Memory B cell (primary cell): ENCODE measurements around the gene BEND3.
"Not testable (repeated sequence)": the region's sequence is repeated elsewhere in the genome, so short reads cannot be mapped to it uniquely, and the experiment has no call there.

Experiments
- ATAC-seq: fragments of 150-1000 bp; cut with Tn5 transposase; 2 replicates; pipeline ENCODE4 v1.10.0; 2021; ENCODE audit warnings: low read depth, mild to moderate bottlenecking, moderate library complexity
- DNase-seq, 2 donors: peaks; one replicate each; pipeline ENCODE4 v3.0.0; 2022; ENCODE audit warnings: low spot score in 2 of 2
- H3K27ac Mint-ChIP-seq: one replicate; pipeline ENCODE4 v1.8.0; 2022; ENCODE audit warnings: mild to moderate bottlenecking, moderate library complexity, mixed read lengths
- H3K27me3 Mint-ChIP-seq: one replicate; pipeline ENCODE4 v1.8.0; 2022; ENCODE audit warnings: mixed read lengths
- H3K36me3 Mint-ChIP-seq: one replicate; pipeline ENCODE4 v1.8.0; 2022; ENCODE audit warnings: mild to moderate bottlenecking, mixed read lengths
- H3K4me1 Mint-ChIP-seq: one replicate; pipeline ENCODE4 v1.8.0; 2022; ENCODE audit warnings: mixed read lengths
- H3K4me3 Mint-ChIP-seq: one replicate; pipeline ENCODE4 v1.8.0; 2022; ENCODE audit warnings: mild to moderate bottlenecking, moderate library complexity, mixed read lengths
- H3K9me3 Mint-ChIP-seq: one replicate; pipeline ENCODE4 v1.8.0; 2022; ENCODE audit warnings: mixed read lengths

BEND3 gene

DNA sequence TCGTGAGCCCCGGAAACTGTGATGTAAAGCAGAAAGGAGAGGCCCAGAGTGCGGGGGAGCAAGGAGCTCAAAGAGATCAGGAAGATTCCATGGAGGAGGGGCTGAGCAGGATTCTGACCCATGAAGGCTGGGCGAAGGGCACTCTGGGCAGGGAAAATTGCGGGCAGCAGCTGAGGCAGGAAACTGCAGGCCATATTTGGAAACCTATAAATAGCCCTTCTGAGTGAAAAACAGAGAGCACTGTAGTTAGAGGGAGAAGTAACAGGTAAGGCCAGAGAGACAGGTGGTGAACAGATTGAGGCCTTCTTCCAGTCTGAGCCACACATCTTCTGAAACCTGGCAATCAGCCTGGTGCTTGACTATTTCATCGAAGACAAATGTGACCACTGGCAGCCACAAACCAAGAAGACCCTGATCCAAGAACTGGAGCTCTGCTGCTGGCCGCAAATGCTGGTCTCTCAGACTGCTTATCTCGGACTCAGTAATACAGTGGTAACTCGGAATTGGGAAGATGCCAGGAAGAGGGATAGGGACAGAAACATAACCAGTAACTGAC, 14.1 kb upstream of the BEND3 start:
- H3K27ac Mint-ChIP-seq = no peak overlapping the region
- no peak for DNase-seq

DNA sequence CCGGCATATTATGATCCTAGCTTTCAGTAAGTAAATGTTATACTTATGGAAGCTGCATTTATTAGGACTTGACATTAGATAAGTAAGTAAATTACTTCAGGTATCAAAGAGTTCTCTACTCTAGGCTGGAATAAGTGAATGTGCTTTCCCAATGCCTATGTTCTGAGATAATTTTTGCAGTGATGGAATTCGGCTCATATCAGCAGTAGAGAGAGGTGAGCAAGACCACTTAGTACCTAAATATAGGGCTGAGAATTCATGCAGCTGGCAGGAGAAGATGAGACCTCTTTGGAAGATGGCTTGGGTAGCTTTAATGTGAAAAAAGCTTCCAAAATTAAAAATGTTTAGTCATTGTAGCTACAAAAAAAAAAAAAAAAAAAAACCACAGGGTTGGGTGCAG, 13.3 kb upstream of the BEND3 start:
- no peak for DNase-seq
- Mint-ChIP-seq H3K4me1 (peaks cover 7% of the 10 kb centered on the region), H3K27ac (no peak overlapping the region), H3K9me3 (no peaks in the 10 kb centered on the region), H3K4me3 (no peak overlapping the region), H3K36me3 (no peaks in the 10 kb centered on the region), H3K27me3 (no peaks in the 10 kb centered on the region)
- ATAC-seq = no peak

More for the DNA sequence above, 14.1 kb upstream of the BEND3 start:
- no peak overlapping the region for H3K4me3 Mint-ChIP-seq
- peaks cover 7% of the 10 kb centered on the region for H3K4me1 Mint-ChIP-seq
- ATAC-seq = no peak
- H3K36me3 Mint-ChIP-seq = no peaks in the 10 kb centered on the region
- H3K9me3 Mint-ChIP-seq = no peaks in the 10 kb centered on the region
- H3K27me3 Mint-ChIP-seq = no peaks in the 10 kb centered on the region

DNA sequence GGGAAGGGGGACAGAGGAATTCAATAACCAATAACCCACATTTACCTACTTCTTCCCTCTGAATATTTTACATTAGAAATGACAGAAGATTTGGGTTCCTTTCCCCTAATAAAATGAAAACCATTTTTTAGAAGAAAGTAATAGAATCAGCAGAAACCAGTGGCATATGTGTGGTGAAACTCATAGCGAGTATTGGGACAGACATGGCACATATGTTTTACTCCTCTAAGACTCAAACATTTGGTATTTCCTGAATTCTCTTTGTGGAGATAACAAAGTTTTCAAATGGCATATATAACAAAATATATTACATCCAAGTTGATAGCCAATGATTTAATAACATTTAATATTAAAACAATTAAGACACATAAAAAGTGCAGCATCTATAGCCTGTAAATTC, 12.9 kb upstream of the BEND3 start:
- Mint-ChIP-seq H3K4me3 (no peak overlapping the region), H3K9me3 (no peaks in the 10 kb centered on the region), H3K36me3 (no peaks in the 10 kb centered on the region), H3K4me1 (peaks cover 7% of the 10 kb centered on the region), H3K27ac (no peak overlapping the region), H3K27me3 (no peaks in the 10 kb centered on the region)
- ATAC-seq (no peak), DNase-seq (no peak)

DNA sequence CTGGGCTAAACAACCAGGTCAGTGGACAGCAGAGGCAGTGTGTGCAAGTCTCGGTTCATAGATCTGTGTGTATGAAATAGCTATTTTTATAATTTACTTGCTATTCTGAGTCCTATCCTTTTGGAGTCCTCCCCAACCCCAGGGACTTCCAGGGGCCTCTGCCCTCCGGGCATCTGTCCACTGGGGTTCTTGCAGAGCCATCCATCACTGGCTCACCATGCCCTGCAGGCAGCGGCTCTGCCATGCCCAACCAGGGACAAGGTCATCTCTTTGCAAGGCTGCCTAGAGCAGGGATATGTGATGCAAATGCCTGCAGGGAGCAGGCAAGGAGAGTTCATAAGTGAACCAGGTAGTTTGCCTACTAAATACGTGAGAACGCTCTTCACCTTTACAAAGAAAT, 10.5 kb upstream of the BEND3 start:
- Mint-ChIP-seq H3K9me3 (no peaks in the 10 kb centered on the region), H3K27ac (no peak overlapping the region), H3K4me3 (no peak overlapping the region), H3K36me3 (no peaks in the 10 kb centered on the region), H3K27me3 (no peaks in the 10 kb centered on the region), H3K4me1 (peaks cover 10% of the 10 kb centered on the region)
- no peak for ATAC-seq
- no peak for DNase-seq

DNA sequence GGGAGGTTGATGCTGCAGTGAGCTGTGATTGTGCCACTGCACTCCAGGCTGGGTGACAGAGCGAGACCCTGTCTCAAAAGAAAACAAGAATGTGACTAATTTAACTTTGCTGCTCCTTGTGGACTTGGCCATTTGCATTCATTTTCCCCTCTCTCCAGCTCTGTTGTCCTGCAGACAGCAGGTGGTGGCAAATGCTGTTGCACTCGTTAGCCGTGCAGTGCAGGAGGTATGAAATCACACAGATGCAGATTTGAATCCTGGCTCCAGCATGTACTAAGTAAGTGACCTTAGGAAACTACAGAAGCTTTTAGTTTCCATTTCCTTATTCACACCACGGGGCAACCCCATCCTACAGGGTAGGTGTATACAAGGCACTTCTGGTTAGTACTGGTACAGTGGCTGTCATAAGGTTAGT, 9.6 kb upstream of the BEND3 start:
- Mint-ChIP-seq H3K4me3 (no peak overlapping the region), H3K9me3 (no peaks in the 10 kb centered on the region), H3K4me1 (peaks cover 10% of the 10 kb centered on the region), H3K27me3 (no peaks in the 10 kb centered on the region), H3K36me3 (no peaks in the 10 kb centered on the region), H3K27ac (no peak overlapping the region)
- peak; percentile 70 for ATAC-seq
- DNase-seq = no peak

DNA sequence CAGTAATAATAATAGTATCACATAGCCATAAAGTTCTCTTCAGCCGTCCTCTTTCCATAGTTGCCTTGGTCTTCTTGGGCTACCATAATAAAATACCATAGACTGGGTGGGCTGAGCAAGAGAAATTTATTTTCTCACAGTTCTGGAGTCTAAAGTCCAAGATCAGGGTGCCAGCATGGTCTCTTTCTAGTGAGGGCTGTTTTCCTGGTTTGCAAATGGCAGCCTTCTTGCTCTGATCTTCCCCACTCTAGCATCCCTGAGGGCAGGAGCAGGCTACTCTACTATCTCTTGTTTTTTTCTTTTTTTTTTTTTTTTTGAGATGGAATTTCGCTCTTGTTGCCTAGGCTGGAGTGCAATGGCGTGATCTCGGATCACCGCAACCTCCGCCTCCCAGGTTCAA, 8.2 kb upstream of the BEND3 start:
- Mint-ChIP-seq H3K4me3 (no peak overlapping the region), H3K4me1 (peaks cover 6% of the 10 kb centered on the region)
- no peak for ATAC-seq

DNA sequence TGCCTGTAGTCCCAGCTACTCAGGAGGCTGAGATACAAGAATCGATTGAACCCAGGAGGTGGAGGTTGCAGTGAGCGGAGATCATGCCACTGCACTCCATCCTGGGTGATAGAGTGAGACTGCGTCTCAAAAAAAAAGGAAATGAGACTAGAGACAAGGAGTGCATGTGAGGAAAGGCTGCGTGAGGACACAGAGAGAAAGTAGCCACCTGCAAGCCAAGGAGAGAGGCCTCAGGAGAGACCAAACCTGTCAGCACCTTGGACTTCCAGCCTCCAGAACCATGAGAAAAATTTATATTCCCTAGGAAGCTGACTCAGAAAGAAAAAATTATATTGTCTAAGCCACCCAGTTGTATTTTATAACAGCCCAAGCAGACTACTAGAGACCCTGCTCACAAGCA, 7.4 kb upstream of the BEND3 start:
- Mint-ChIP-seq H3K9me3 (no peaks in the 10 kb centered on the region), H3K4me3 (no peak overlapping the region), H3K27ac (no peak overlapping the region), H3K36me3 (no peaks in the 10 kb centered on the region), H3K27me3 (no peaks in the 10 kb centered on the region), H3K4me1 (peaks cover 6% of the 10 kb centered on the region)
- no peak for DNase-seq
- ATAC-seq = peak; percentile 58

More for the DNA sequence above, 8.2 kb upstream of the BEND3 start:
- Mint-ChIP-seq H3K27me3 (no peaks in the 10 kb centered on the region), H3K9me3 (no peaks in the 10 kb centered on the region), H3K36me3 (no peaks in the 10 kb centered on the region), H3K27ac (no peak overlapping the region)
- no peak for DNase-seq

DNA sequence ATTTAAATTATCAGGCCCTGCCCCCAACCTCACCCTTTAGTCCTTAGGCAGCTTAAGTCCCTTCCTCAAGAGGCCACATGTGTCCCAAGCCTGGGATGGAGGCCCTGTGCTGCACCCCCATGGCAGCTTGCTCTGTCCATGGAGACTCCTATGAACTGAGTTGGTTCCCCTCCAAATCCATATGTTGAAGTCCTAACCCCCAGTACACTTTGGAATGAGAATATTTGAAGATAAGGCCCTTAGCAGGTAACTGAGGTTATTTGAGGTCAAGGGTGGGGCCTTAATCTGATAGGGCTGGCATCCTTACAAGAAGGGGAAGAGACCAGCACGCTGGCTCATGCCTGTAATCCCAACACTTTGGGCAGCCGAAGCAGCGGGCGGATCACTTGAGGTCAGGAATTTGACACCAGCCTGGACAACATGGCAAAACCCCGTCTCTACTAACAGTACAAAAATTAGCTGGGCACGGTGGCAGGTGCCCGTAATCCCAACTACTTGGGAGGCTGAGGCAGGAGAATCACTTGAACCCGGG, 6.7 kb upstream of the BEND3 start:
- Mint-ChIP-seq H3K27me3 (no peaks in the 10 kb centered on the region), H3K4me1 (peaks cover 6% of the 10 kb centered on the region), H3K4me3 (no peak overlapping the region), H3K36me3 (no peaks in the 10 kb centered on the region), H3K9me3 (no peaks in the 10 kb centered on the region), H3K27ac (no peak overlapping the region)
- no peak for ATAC-seq
- DNase-seq = no peak

DNA sequence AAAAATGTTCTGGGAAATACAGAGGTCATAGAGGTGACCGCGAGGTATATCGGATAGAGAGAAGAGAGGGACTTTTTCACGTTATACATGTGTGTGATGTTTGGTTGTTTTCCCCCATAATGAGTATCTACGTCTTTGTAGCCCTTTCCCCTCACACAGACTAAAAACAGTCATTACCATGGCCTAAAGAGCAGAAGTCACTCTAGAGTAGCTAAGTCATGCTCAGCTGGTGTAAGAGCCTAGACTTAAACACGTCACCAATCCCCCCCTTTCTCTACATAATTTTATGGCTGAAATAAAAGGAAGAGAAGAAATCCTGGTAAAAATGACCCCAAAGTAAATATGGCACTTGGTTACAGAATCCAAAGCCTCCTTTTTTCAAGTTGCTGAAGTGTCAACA, 6.0 kb upstream of the BEND3 start:
- H3K36me3 Mint-ChIP-seq = no peaks in the 10 kb centered on the region
- H3K9me3 Mint-ChIP-seq = no peaks in the 10 kb centered on the region
- no peaks in the 10 kb centered on the region for H3K27me3 Mint-ChIP-seq
- no peak overlapping the region for H3K4me3 Mint-ChIP-seq
- DNase-seq (no peak), ATAC-seq (no peak)
- H3K27ac Mint-ChIP-seq = no peak overlapping the region
- peaks cover 9% of the 10 kb centered on the region for H3K4me1 Mint-ChIP-seq

DNA sequence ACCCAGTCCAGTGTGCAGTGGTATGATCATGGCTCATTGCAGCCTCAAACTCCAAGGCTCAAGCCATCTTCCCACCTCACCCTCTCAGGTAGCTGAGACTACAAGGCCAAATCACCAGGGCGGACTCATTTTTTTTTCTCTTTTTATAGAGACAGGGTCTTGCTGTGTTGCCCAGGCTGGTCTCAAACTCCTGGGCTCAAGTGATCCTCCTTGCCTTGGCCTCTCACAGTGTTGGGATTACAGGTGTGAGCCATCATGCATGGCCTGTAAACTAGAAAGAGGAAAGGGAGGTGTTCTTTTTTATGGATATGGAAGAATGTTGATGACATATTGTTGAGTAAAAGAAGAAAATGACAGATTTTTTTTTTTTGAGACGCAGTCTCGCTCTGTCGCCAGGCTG, 5.1 kb upstream of the BEND3 start:
- no peak for ATAC-seq
- Mint-ChIP-seq H3K9me3 (no peaks in the 10 kb centered on the region), H3K4me3 (no peak overlapping the region), H3K27ac (no peak overlapping the region), H3K36me3 (no peaks in the 10 kb centered on the region), H3K4me1 (peaks cover 9% of the 10 kb centered on the region), H3K27me3 (no peaks in the 10 kb centered on the region)
- no peak for DNase-seq

DNA sequence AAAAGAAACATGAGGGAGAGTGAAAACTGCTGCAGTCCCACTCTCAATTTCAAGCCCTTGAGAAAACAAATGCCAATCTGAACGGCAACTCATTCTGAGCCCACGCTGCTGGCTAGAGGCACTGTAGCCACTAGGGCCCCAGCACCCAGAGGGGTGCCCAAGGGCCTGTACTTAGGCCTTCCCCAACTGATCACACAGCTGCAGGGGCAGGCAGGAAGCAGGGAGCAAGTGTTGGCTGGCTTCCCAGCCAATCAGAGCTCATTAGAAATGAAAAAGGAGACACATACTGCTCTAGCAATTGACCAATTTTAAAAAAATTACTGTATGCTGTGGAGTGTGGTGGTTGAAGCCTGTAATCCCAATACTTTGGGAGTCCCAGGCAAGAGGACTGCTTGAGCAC, 3.7 kb upstream of the BEND3 start:
- no peak overlapping the region for H3K27ac Mint-ChIP-seq
- H3K4me3 Mint-ChIP-seq = no peak overlapping the region
- no peaks in the 10 kb centered on the region for H3K27me3 Mint-ChIP-seq
- ATAC-seq (no peak), DNase-seq (no peak)
- no peaks in the 10 kb centered on the region for H3K36me3 Mint-ChIP-seq
- no peaks in the 10 kb centered on the region for H3K9me3 Mint-ChIP-seq
- peaks cover 6% of the 10 kb centered on the region for H3K4me1 Mint-ChIP-seq

DNA sequence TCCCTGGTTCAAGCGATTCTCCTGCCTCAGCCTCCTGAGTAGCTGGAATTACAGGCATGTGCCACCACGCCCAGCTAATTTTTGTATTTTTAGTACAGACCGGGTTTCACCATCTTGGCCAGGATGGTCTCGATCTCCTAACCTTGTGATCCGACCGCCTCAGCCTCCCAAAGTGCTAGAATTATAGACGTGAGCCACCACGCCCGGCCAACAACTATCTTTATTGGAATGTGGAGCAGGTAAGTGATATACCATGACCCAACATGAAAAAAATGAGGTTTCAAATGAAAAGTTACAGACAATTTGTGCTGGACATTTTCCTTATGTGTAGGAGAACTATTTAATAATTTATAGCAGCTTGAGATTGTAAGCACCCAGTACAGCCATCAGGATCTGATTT, 3.2 kb upstream of the BEND3 start:
- H3K27ac Mint-ChIP-seq, H3K4me1 Mint-ChIP-seq, H3K9me3 Mint-ChIP-seq, H3K36me3 Mint-ChIP-seq, H3K27me3 Mint-ChIP-seq, ATAC-seq, DNase-seq, H3K4me3 Mint-ChIP-seq: not testable (repeated sequence)

DNA sequence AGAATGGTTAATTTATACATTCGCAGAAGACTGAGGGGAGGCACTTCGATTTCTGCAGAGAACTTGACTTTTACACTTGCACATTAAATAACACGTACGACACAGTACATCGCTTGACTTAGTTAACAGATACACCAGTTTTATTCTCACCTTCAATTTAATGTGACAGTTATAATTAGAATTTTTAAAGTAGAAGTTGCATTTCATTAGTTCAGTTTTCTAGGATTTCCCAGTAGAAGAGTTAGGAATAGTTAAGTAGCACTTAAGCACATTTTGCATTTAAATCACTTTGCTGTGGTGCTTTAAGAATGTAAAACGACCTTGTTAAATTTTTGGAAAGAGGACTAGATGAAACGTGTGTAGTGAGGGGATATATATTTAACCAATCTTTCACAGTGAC, 1.6 kb upstream of the BEND3 start:
- H3K4me3 Mint-ChIP-seq = peak overlapping the region; percentile 86
- H3K4me1 Mint-ChIP-seq = peaks cover 3% of the 10 kb centered on the region
- no peaks in the 10 kb centered on the region for H3K36me3 Mint-ChIP-seq
- peak overlapping the region; percentile 74 for H3K27ac Mint-ChIP-seq
- DNase-seq = no peak
- H3K9me3 Mint-ChIP-seq = no peaks in the 10 kb centered on the region
- H3K27me3 Mint-ChIP-seq = no peaks in the 10 kb centered on the region
- ATAC-seq = no peak

DNA sequence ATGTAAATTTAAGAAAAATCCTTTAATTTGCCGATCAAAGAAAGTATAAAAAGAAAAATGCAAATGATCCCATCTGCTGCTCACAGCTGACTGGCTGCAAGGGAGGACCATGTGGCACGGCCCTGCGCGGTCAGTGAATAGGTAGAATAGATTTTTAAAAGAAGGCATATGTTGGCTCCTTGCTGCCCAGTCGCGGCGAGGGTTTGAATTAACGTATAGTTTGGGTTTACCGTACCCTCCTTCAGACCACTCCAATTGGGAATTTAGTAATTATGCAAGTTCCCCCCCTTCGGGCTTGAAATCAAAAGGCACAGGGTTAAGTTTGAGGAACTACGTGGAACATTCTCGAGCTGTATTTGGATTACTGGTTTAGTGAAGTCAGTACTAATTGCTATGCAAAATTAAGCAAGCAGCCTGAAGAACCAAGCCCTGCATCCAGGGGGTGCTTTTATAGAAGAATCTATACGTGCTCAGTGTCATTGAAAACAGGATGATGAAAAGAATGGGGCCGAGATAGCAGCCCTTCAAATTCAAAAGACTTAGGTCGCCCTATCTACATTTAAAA, 1.1 kb upstream of the BEND3 start:
- H3K27ac Mint-ChIP-seq = peak overlapping the region; percentile 74
- no peaks in the 10 kb centered on the region for H3K36me3 Mint-ChIP-seq
- no peaks in the 10 kb centered on the region for H3K27me3 Mint-ChIP-seq

DNA sequence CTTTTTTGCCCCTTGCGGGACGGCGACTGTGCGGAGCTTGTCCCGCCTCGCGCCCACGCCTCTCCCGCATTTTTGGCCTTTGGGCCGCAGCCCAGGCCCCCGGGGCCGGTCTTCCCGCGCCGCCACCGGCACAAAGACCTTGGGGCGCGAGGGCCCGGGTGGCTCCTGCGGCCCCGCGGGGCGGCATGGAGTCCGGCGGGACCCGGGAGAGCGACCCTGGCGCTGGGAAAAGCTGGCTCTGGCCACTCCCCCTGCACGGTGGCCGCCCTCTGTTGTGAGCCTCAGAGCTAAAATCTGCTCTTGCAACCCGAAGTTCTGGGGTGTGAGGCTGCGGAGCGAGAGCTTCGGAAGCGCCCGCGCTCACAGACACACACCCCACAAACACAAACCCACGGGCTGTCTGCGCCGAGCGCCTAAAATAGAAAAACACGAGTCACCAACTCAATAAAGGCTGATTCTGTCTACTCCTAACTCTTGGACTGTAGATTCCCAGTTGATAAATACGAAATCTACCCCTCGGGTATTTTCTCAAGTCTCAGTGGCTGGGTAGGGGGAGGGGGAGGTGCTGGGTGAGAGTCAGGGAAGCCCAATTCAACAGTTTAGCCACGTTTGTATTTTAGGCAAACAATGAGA, 496 bp upstream of the BEND3 start:
- Mint-ChIP-seq H3K9me3 (no peaks in the 10 kb centered on the region), H3K27ac (peak overlapping the region; percentile 74), H3K36me3 (no peaks in the 10 kb centered on the region), H3K27me3 (no peaks in the 10 kb centered on the region), H3K4me3 (peak overlapping the region; percentile 86), H3K4me1 (peaks cover 3% of the 10 kb centered on the region)
- peak; percentile 28 for ATAC-seq
- peak in 1 of 2 donors; percentile 20 for DNase-seq

More for the DNA sequence above, 1.1 kb upstream of the BEND3 start:
- ATAC-seq (peak; percentile 57), DNase-seq (peak; percentile 31 to 36)
- H3K4me1 Mint-ChIP-seq = peaks cover 3% of the 10 kb centered on the region
- no peaks in the 10 kb centered on the region for H3K9me3 Mint-ChIP-seq
- peak overlapping the region; percentile 86 for H3K4me3 Mint-ChIP-seq
